A673 (cell line): ENCODE measurements around the gene TNS4.

ENCODE experiments used
- EZH2 ChIP-seq: fragments of 200-600 bp; sonication (generic); IDR thresholded peaks from 2 replicates; pipeline ENCODE4 v1.6.1; 2017; ENCODE audit warnings: borderline replicate concordance, low read depth, mild to moderate bottlenecking, mixed read lengths, antibody characterized with exemption, low read length; ENCODE audit not compliant: poor library complexity, severe bottlenecking
- TF ChIP-seq, protein P1 (sequence below): fragments of 300-800, 200-600 bp; sonication (generic); conservative IDR thresholded peaks from 2 replicates; pipeline ENCODE4 v1.5.1; 2017; ENCODE audit warnings: low read depth, mild to moderate bottlenecking, antibody characterized with exemption, low read length, moderate library complexity, mixed read lengths

DNA sequence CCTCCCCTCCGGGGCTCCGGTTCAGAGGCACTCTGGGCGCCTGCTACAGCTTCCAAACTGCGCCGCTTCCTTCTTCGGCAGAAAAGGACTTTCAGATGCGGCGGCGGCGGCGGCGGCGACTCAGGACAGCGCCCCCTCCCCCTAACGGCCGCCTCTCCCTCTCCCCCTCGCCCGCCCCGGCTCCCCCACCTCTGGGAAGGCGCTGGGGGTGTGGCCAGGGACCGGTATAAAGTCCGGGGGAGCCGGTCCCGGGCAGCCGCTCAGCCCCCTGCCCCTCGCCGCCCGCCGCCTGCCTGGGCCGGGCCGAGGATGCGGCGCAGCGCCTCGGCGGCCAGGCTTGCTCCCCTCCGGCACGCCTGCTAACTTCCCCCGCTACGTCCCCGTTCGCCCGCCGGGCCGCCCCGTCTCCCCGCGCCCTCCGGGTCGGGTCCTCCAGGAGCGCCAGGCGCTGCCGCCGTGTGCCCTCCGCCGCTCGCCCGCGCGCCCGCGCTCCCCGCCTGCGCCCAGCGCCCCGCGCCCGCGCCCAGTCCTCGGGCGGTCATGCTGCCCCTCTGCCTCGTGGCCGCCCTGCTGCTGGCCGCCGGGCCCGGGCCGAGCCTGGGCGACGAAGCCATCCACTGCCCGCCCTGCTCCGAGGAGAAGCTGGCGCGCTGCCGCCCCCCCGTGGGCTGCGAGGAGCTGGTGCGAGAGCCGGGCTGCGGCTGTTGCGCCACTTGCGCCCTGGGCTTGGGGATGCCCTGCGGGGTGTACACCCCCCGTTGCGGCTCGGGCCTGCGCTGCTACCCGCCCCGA, 58.0 kb downstream of the TNS4 start, which contains the start of gene IGFBP4:
- TF ChIP-seq, protein P1, sequence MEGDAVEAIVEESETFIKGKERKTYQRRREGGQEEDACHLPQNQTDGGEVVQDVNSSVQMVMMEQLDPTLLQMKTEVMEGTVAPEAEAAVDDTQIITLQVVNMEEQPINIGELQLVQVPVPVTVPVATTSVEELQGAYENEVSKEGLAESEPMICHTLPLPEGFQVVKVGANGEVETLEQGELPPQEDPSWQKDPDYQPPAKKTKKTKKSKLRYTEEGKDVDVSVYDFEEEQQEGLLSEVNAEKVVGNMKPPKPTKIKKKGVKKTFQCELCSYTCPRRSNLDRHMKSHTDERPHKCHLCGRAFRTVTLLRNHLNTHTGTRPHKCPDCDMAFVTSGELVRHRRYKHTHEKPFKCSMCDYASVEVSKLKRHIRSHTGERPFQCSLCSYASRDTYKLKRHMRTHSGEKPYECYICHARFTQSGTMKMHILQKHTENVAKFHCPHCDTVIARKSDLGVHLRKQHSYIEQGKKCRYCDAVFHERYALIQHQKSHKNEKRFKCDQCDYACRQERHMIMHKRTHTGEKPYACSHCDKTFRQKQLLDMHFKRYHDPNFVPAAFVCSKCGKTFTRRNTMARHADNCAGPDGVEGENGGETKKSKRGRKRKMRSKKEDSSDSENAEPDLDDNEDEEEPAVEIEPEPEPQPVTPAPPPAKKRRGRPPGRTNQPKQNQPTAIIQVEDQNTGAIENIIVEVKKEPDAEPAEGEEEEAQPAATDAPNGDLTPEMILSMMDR = 0 out of 2 replicates have a peak, but pooled peaks have one; percentile 24
- TF ChIP-seq EZH2 = no peak
